K562 (cell line): Measurements from ENCODE around the gene MARCHF3. TPM values are rescaled to one million over a fixed set of nuclear protein-coding genes. Genes with fewer than 3 reads are reported as not detected.
A peak's percentile ranks its signal among the peaks of the same experiment; 100 is the strongest.

Experiments used
- EWSR1 ChIP-seq: fragments of 450-650 bp; IDR thresholded peaks from 2 replicates; pipeline ENCODE4 v1.6.1; 2018; ENCODE audit warnings: borderline replicate concordance, mild to moderate bottlenecking, low read depth, moderate library complexity; ENCODE audit not compliant: partially characterized antibody
- FOXA3 ChIP-seq, 2 experiments: fragments of 450-650 bp in 1 of 2; sonication (generic) in 1 of 2; formaldehyde crosslinking; IDR thresholded peaks in 1 of 2; conservative IDR thresholded peaks in 1 of 2; 2 replicates each; pipeline versions ENCODE4 v1.4.0 to v1.8.0; 2020 to 2022; ENCODE audit warnings: mild to moderate bottlenecking in 2 of 2, missing genetic modification reagents in 1 of 2
- GTF2F1 ChIP-seq: IDR thresholded peaks from 2 replicates; pipeline ENCODE4 v1.6.1; 2011; ENCODE audit warnings: low read depth, low read length, improper control_type of control experiment
- HMG20B ChIP-seq: fragments of 250-450 bp; sonication (Bioruptor Pico); IDR thresholded peaks from 2 replicates; pipeline ENCODE4 v1.5.0; 2021; ENCODE audit warnings: mild to moderate bottlenecking
- HNRNPH1 ChIP-seq: fragments of 200-400 bp; formaldehyde crosslinking; optimal IDR thresholded peaks from 2 replicates; pipeline ENCODE3; 2017; ENCODE audit warnings: low read depth, mild to moderate bottlenecking, low read length, moderate library complexity
- IFI16 ChIP-seq: fragments of 250-450 bp; sonication (Bioruptor Pico); IDR thresholded peaks from 2 replicates; pipeline ENCODE4 v2.1.2; 2022; ENCODE audit warnings: mild to moderate bottlenecking, inconsistent platforms
- IRF9 ChIP-seq: fragments of 450-650 bp; IDR thresholded peaks from 2 replicates; pipeline ENCODE4 v1.6.1; 2016; ENCODE audit warnings: missing biosample characterization, missing genetic modification characterization
- KHSRP ChIP-seq: fragments of 450-650 bp; IDR thresholded peaks from 2 replicates; pipeline ENCODE4 v1.6.1; 2017
- NFRKB ChIP-seq: fragments of 450-650 bp; IDR thresholded peaks from 2 replicates; pipeline ENCODE4 v1.6.1; 2016; ENCODE audit warnings: low read depth
- ZNF197 ChIP-seq: fragments of 200-800 bp; sonication (Bioruptor generic); IDR thresholded peaks from 2 replicates; pipeline ENCODE4 v1.6.1; 2016; ENCODE audit warnings: low read depth, missing genetic modification characterization, missing compliant biosample characterization
- polyA plus RNA-seq, 8 experiments: library from polyadenylated mRNA; depleted of rRNA in 4 of 8; stranded (reverse) in 5 of 8; unstranded in 3 of 8; fragments of >200 nt; fragmentation: Nextera tagmentation in 2 of 8; fragmentation: Illumina TruSeq in 1 of 8; extraction: Ambion mirVana in 2 of 8; extraction: Trizol in 1 of 8; gene quantifications; 2 replicates each; pipeline versions ENCODE4 v1.2.1 to v1.2.3, GENCODE V29; 2011 to 2014; ENCODE audit warnings: inconsistent platforms in 1 of 8, missing spikeins in 1 of 8
- total RNA-seq, 7 experiments: library from RNA; depleted of rRNA in 6 of 7; stranded (reverse); fragments of >200 nt in 6 of 7; fragmentation: Illumina TruSeq in 2 of 7; extraction: Trizol in 2 of 7; gene quantifications; 2 replicates each; pipeline versions ENCODE4 v1.2.1 to v1.2.3, GENCODE V29; 2011 to 2021; ENCODE audit warnings: low replicate concordance in 1 of 7

MARCHF3 gene
- total and polyA plus RNA-seq, 9 of the 15 experiments (the other 6 are each of a cell fraction or from before 2014, with no cell fraction given), result 5.6 to 37.4 (median 16.5) TPM

- TF ChIP-seq HMG20B (CRISPR knock-in tag), result no peak
- peak in 1 of 2 experiments; percentile 72; a peak in 2 of 4 replicates for TF ChIP-seq FOXA3 (CRISPR knock-in tag; conservative IDR thresholded peaks at IDR 0.05 in 1 of 2, IDR thresholded peaks at IDR 0.05 in 1 of 2)
- no peak for TF ChIP-seq NFRKB
- TF ChIP-seq IFI16 (CRISPR knock-in tag), result no peak
- TF ChIP-seq IRF9, result no peak
- TF ChIP-seq HNRNPH1, result no peak
- TF ChIP-seq ZNF197 (CRISPR knock-in tag), result no peak
- TF ChIP-seq GTF2F1, result no peak
- no peak for TF ChIP-seq EWSR1
- TF ChIP-seq KHSRP, result no peak
These were observed 155.0 kb downstream of the MARCHF3 start (continued) for GRCh38 chr5:126875303-126875785.
